Ectodermal cell (in vitro differentiated cells): ENCODE measurements around the gene PLPP1.
"Not testable (repeated sequence)": the region's sequence is repeated elsewhere in the genome, so short reads cannot be mapped to it uniquely, and the experiment has no call there.

Source experiments
- H3K27ac ChIP-seq: 2 replicates; pipeline ENCODE4 v1.7.0; 2013; ENCODE audit warnings: mild to moderate bottlenecking, low read depth, low read length; ENCODE audit not compliant: insufficient read depth, poor library complexity, severe bottlenecking
- H3K27me3 ChIP-seq: 2 replicates; pipeline ENCODE4 v1.7.0; 2013; ENCODE audit warnings: mild to moderate bottlenecking, low read length; ENCODE audit not compliant: insufficient read depth, control insufficient read depth, poor library complexity, severe bottlenecking
- H3K36me3 ChIP-seq: one replicate; pipeline ENCODE4 v1.7.0; 2013; ENCODE audit warnings: low read length; ENCODE audit not compliant: control insufficient read depth, insufficient read depth
- H3K4me1 ChIP-seq: one replicate; pipeline ENCODE4 v1.7.0; 2013; ENCODE audit warnings: low read length; ENCODE audit not compliant: control insufficient read depth, insufficient read depth
- H3K4me3 ChIP-seq: 2 replicates; pipeline ENCODE4 v1.7.0; 2013; ENCODE audit warnings: low read depth, low read length, control low read depth; ENCODE audit not compliant: insufficient read depth
- H3K9me3 ChIP-seq: 2 replicates; pipeline ENCODE4 v1.7.0; 2013; ENCODE audit warnings: mild to moderate bottlenecking, low read length, moderate library complexity; ENCODE audit not compliant: control insufficient read depth
- WGBS, 2 experiments: methylation state at CpG; one replicate each; pipeline ENCODE4 v1.1.7; 2013; ENCODE audit warnings: missing lambda C conversion rate in 2 of 2; 5-methylcytosine and 5-hydroxymethylcytosine counted together

Gene PLPP1

GRCh38 chr5:55509097-55509496 lies 25.7 kb downstream of the PLPP1 start:
- Histone ChIP-seq H3K4me1 (no peaks in the 10 kb centered on the region), H3K9me3 (no peaks in the 10 kb centered on the region), H3K27me3 (no peaks in the 10 kb centered on the region), H3K4me3 (no peak overlapping the region), H3K27ac (no peak overlapping the region), H3K36me3 (no peaks in the 10 kb centered on the region)
- WGBS, 2 experiments = 100% methylated on average over 1 of the region's 1 CpG; no CpG with 5 or more reads in 1 of the 2 experiments

GRCh38 chr5:55507574-55507973 lies 27.2 kb downstream of the PLPP1 start:
- no peak overlapping the region for H3K4me3 ChIP-seq
- WGBS, 2 experiments = 92 to 93% methylated on average over 2 of the region's 2 CpGs
- H3K27ac ChIP-seq = no peak overlapping the region
- H3K9me3 ChIP-seq = no peaks in the 10 kb centered on the region
- H3K27me3 ChIP-seq = no peaks in the 10 kb centered on the region
- no peaks in the 10 kb centered on the region for H3K4me1 ChIP-seq
- H3K36me3 ChIP-seq = no peaks in the 10 kb centered on the region

- WGBS, 2 experiments = 91 to 97% methylated on average over 6 of the region's 6 CpGs
- H3K27ac ChIP-seq = not testable (repeated sequence)
These were observed 29.1 kb downstream of the PLPP1 start for GRCh38 chr5:55505711-55506110.

GRCh38 chr5:55503917-55504316 lies 30.8 kb downstream of the PLPP1 start:
- not testable (repeated sequence) for H3K27me3 ChIP-seq, H3K4me3 ChIP-seq, H3K9me3 ChIP-seq, H3K27ac ChIP-seq, H3K36me3 ChIP-seq, H3K4me1 ChIP-seq
- WGBS, 2 experiments = 90 to 93% methylated on average over 7 of the region's 7 CpGs

More at GRCh38 chr5:55505711-55506110, 29.1 kb downstream of the PLPP1 start:
- H3K9me3 ChIP-seq, H3K4me1 ChIP-seq, H3K27me3 ChIP-seq, H3K36me3 ChIP-seq, H3K4me3 ChIP-seq: not testable (repeated sequence)

- Histone ChIP-seq H3K27ac (no peak overlapping the region), H3K27me3 (no peaks in the 10 kb centered on the region), H3K4me3 (no peak overlapping the region), H3K36me3 (no peaks in the 10 kb centered on the region), H3K9me3 (no peaks in the 10 kb centered on the region), H3K4me1 (no peaks in the 10 kb centered on the region)
- WGBS, 2 experiments = 85 to 92% methylated on average over 3 of the region's 3 CpGs
These were observed 32.0 kb downstream of the PLPP1 start for GRCh38 chr5:55502759-55503158.

GRCh38 chr5:55498457-55498856 lies 36.3 kb downstream of the PLPP1 start:
- H3K27ac ChIP-seq = no peak overlapping the region
- no peak overlapping the region for H3K4me3 ChIP-seq
- no peaks in the 10 kb centered on the region for H3K9me3 ChIP-seq
- whole genome bisulfite sequencing, 2 experiments = 91 to 98% methylated on average over 2 of the region's 2 CpGs
- no peaks in the 10 kb centered on the region for H3K4me1 ChIP-seq
- no peaks in the 10 kb centered on the region for H3K27me3 ChIP-seq
- no peaks in the 10 kb centered on the region for H3K36me3 ChIP-seq

GRCh38 chr5:55497712-55498111 lies 37.1 kb downstream of the PLPP1 start:
- H3K27ac ChIP-seq = no peak overlapping the region
- no peaks in the 10 kb centered on the region for H3K4me1 ChIP-seq
- H3K27me3 ChIP-seq = no peaks in the 10 kb centered on the region
- no peaks in the 10 kb centered on the region for H3K9me3 ChIP-seq
- H3K36me3 ChIP-seq = no peaks in the 10 kb centered on the region
- H3K4me3 ChIP-seq = no peak overlapping the region

- H3K4me3 ChIP-seq = no peak overlapping the region
- WGBS, 2 experiments = 100% methylated on average over 1 of the region's 1 CpG
These were observed 39.5 kb downstream of the PLPP1 start for GRCh38 chr5:55495216-55495615.

GRCh38 chr5:55492449-55492848 lies 42.3 kb downstream of the PLPP1 start:
- Histone ChIP-seq H3K4me1 (no peaks in the 10 kb centered on the region), H3K9me3 (no peaks in the 10 kb centered on the region), H3K4me3 (no peak overlapping the region), H3K27ac (no peak overlapping the region), H3K36me3 (no peaks in the 10 kb centered on the region), H3K27me3 (no peaks in the 10 kb centered on the region)
- WGBS, 2 experiments = 73 to 84% methylated on average over 2 of the region's 2 CpGs

More at GRCh38 chr5:55495216-55495615, 39.5 kb downstream of the PLPP1 start:
- Histone ChIP-seq H3K36me3 (no peaks in the 10 kb centered on the region), H3K9me3 (no peaks in the 10 kb centered on the region), H3K27ac (no peak overlapping the region), H3K4me1 (no peaks in the 10 kb centered on the region), H3K27me3 (no peaks in the 10 kb centered on the region)

- no peak overlapping the region for H3K4me3 ChIP-seq
- H3K36me3 ChIP-seq = no peaks in the 10 kb centered on the region
- no peaks in the 10 kb centered on the region for H3K9me3 ChIP-seq
- no peak overlapping the region for H3K27ac ChIP-seq
- no peaks in the 10 kb centered on the region for H3K4me1 ChIP-seq
- WGBS, 2 experiments = 9 to 18% methylated on average over 1 to 3 of the region's 3 CpGs
- no peaks in the 10 kb centered on the region for H3K27me3 ChIP-seq
These were observed 49.7 kb downstream of the PLPP1 start for GRCh38 chr5:55485073-55485472.

GRCh38 chr5:55484531-55484930 lies 50.2 kb downstream of the PLPP1 start:
- Histone ChIP-seq H3K4me1 (no peaks in the 10 kb centered on the region), H3K27ac (no peak overlapping the region), H3K9me3 (no peaks in the 10 kb centered on the region), H3K36me3 (no peaks in the 10 kb centered on the region), H3K27me3 (no peaks in the 10 kb centered on the region), H3K4me3 (no peak overlapping the region)
- 19 to 49% methylated on average over 1 of the region's 1 CpG for WGBS, 2 experiments
